Loucy (cell line): ENCODE measurements around the gene LMBR1.
"Not testable (repeated sequence)": the region's sequence is repeated elsewhere in the genome, so short reads cannot be mapped to it uniquely, and the experiment has no call there.

Experiments
- H2AFZ ChIP-seq: fragments of 200-600 bp; sonication (generic); 2 replicates; pipeline ENCODE4 v1.6.0; 2016; ENCODE audit warnings: antibody characterized with exemption, mild to moderate bottlenecking, low read length, moderate library complexity
- H3F3A ChIP-seq: fragments of 200-600 bp; 2 replicates; pipeline ENCODE4 v1.6.0; 2016; ENCODE audit warnings: antibody characterized with exemption, low read depth, mild to moderate bottlenecking
- H3K27me3 ChIP-seq: fragments of 200-600 bp; sonication (generic); 2 replicates; pipeline ENCODE4 v1.6.1; 2014; ENCODE audit warnings: low read length, mild to moderate bottlenecking; ENCODE audit not compliant: insufficient read depth, poor library complexity, severe bottlenecking
- H3K36me3 ChIP-seq: fragments of 200-600 bp; sonication (generic); 2 replicates; pipeline ENCODE4 v1.6.1; 2016; ENCODE audit warnings: low read length; ENCODE audit not compliant: insufficient read depth
- H3K4me1 ChIP-seq: fragments of 200-600 bp; sonication (generic); 2 replicates; pipeline ENCODE4 v1.5.1; 2014; ENCODE audit warnings: low read length, mild to moderate bottlenecking; ENCODE audit not compliant: insufficient read depth, poor library complexity, severe bottlenecking
- H3K4me2 ChIP-seq: fragments of 200-600 bp; sonication (generic); 2 replicates; pipeline ENCODE4 v1.6.0; 2014; ENCODE audit warnings: antibody characterized with exemption, low read length, low read depth, mild to moderate bottlenecking; ENCODE audit not compliant: poor library complexity, severe bottlenecking
- H3K4me3 ChIP-seq: fragments of 200-600 bp; sonication (generic); 2 replicates; pipeline ENCODE4 v1.5.1; 2014; ENCODE audit warnings: low read length, mild to moderate bottlenecking, mixed read lengths; ENCODE audit not compliant: poor library complexity, severe bottlenecking
- H3K79me2 ChIP-seq: fragments of 200-600 bp; sonication (generic); 2 replicates; pipeline ENCODE4 v1.6.1; 2014; ENCODE audit warnings: low read length; ENCODE audit not compliant: insufficient read depth
- H3K9ac ChIP-seq: fragments of 200-600 bp; sonication (generic); 2 replicates; pipeline ENCODE4 v1.6.0; 2014; ENCODE audit warnings: mild to moderate bottlenecking, low read depth, low read length, moderate library complexity; ENCODE audit not compliant: poor library complexity, severe bottlenecking
- H3K9me2 ChIP-seq: fragments of 200-600 bp; sonication (generic); replicated peaks from 2 replicates; pipeline ENCODE4 v1.6.1; 2016; ENCODE audit warnings: low read depth, low read length, mixed read lengths
- H3K9me3 ChIP-seq: fragments of 200-600 bp; sonication (generic); 2 replicates; pipeline ENCODE4 v1.6.1; 2014; ENCODE audit warnings: mild to moderate bottlenecking, antibody characterized with exemption, low read length, low read depth; ENCODE audit not compliant: insufficient read depth
- H4K20me1 ChIP-seq: fragments of 200-600 bp; sonication (generic); 2 replicates; pipeline ENCODE4 v1.6.0; 2014; ENCODE audit warnings: antibody characterized with exemption, low read length, mild to moderate bottlenecking; ENCODE audit not compliant: insufficient read depth, poor library complexity, severe bottlenecking
- CTCF ChIP-seq: fragments of 200-600 bp; sonication (generic); conservative IDR thresholded peaks from 2 replicates; pipeline ENCODE4 v1.5.1; 2014; ENCODE audit warnings: mild to moderate bottlenecking, antibody characterized with exemption, low read length
- EZH2phosphoT487 ChIP-seq: fragments of 200-600 bp; IDR thresholded peaks from 2 replicates; pipeline ENCODE4 v1.6.1; 2018; ENCODE audit warnings: antibody characterized with exemption, mild to moderate bottlenecking, moderate library complexity, borderline replicate concordance

The LMBR1 gene

DNA sequence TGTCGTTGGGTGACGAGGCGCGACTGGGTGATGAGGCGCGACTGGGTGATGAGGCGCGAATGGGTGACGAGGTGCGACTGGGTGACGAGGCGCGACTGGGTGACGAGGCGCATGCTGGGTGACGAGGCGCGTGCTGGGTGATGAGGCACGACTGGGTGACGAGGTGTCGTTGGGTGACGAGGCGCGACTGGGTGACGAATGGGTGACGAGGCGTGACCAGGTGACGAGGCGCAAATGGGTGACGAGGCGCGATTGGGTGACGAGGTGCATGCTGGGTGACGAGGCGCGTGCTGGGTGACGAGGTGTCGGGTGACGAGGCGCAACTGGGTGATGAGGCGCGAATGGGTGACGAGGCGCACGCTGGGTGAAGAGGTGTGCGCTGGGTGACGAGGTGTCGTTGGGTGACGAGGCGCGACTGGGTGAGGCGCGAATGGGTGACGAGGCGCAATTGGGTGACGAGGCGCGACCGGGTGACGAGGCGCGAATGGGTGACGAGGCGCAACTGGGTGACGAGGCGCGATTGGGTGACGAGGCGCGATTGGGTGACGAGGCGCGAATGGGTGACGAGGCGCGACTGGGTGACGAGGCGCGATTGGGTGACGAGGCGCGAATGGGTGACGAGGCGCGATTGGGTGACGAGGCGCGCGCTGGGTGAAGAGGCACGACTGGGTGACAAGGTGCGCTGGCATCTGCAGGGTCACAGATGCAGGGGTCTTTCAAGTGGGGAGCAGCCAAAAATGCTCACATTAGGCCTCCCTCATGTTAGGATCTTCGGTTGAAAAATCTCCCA is 48.6 kb upstream of the LMBR1 start:
- H3K9me3 ChIP-seq = no peaks in the 10 kb centered on the region
- H3K27me3 ChIP-seq = no peaks in the 10 kb centered on the region
- H3K9ac ChIP-seq = no peak overlapping the region
- H3K4me1 ChIP-seq = no peaks in the 10 kb centered on the region
- no peaks in the 10 kb centered on the region for H3F3A ChIP-seq
- no peak overlapping the region for H2AFZ ChIP-seq
- no peaks in the 10 kb centered on the region for H3K79me2 ChIP-seq
- no peaks in the 10 kb centered on the region for H4K20me1 ChIP-seq
- H3K36me3 ChIP-seq = no peaks in the 10 kb centered on the region
- TF ChIP-seq CTCF (no peak), EZH2phosphoT487 (no peak)
- no peak overlapping the region for H3K4me3 ChIP-seq
- H3K9me2 ChIP-seq = no peaks in the 10 kb centered on the region
- no peak overlapping the region for H3K4me2 ChIP-seq

DNA sequence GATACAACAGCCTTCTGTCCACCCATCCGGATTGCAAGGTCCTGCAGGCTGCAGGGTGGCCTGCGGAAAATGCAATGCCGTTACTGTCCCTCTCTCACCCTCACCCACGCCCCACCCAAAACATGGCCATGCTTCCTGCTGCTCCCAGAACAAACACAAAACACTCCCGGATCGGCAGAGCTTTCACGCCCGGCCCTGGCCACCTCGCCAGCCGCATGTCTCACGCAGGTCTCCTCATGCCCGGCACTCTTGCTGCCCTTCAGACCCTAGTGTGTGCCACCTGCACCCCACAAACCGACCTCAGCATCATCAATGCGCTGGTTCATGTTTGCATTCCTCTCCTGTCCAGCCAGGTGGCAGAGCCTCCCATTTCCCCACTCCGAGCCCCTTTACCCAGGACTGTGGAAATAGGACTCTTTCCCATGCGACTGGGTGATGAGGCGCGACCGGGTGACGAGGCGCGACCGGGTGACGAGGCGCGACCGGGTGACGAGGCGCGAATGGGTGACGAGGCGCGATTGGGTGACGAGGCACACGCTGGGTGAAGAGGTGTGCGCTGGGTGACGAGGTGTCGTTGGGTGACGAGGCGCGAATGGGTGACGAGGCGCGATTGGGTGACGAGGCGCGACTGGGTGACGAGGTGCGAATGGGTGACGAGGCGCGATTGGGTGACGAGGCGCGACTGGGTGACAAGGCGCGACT is 47.6 kb upstream of the LMBR1 start:
- no peak for TF ChIP-seq EZH2phosphoT487
- no peak for TF ChIP-seq CTCF
- Histone ChIP-seq H3K9me2 (no peaks in the 10 kb centered on the region), H3K4me2 (no peak overlapping the region), H3K9me3 (no peaks in the 10 kb centered on the region), H3K27me3 (no peaks in the 10 kb centered on the region), H3K36me3 (no peaks in the 10 kb centered on the region), H3K79me2 (no peaks in the 10 kb centered on the region), H3K9ac (no peak overlapping the region), H2AFZ (no peak overlapping the region), H3K4me1 (no peaks in the 10 kb centered on the region), H4K20me1 (no peaks in the 10 kb centered on the region), H3F3A (no peaks in the 10 kb centered on the region), H3K4me3 (no peak overlapping the region)

DNA sequence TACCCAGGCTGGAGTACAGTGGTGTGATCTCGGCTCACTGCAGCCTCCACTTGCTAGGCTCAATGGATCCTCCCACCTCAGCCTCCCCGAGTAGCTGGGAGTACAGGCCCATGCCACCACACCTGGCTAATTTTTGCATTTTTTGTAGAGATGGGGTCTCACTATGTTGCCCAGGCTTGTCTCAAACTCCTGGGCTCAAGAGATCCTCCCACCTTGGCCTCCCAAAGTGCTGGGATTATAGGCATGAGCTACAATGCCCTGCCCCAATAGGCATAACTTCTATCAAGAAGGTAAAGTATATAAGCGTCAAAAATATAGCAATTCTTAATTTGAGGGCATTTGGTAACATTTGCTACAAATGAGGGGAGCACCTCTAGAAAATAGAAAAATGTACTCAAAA is 43.8 kb upstream of the LMBR1 start:
- H3F3A ChIP-seq, H3K9me3 ChIP-seq, H4K20me1 ChIP-seq, H3K36me3 ChIP-seq, H3K4me2 ChIP-seq, H3K79me2 ChIP-seq, H3K9me2 ChIP-seq, H3K4me3 ChIP-seq, H2AFZ ChIP-seq, H3K4me1 ChIP-seq, H3K27me3 ChIP-seq, H3K9ac ChIP-seq: not testable (repeated sequence)
